ENCODE measurements around the gene THADA. TPM values are rescaled to one million over a fixed set of nuclear protein-coding genes. Genes with fewer than 3 reads are reported as not detected.

THADA gene
- total and polyA plus RNA-seq, 2 donors (not counting 1 experiment from before 2014, with no cell fraction given) = 9.2 to 36.2 TPM

DNA sequence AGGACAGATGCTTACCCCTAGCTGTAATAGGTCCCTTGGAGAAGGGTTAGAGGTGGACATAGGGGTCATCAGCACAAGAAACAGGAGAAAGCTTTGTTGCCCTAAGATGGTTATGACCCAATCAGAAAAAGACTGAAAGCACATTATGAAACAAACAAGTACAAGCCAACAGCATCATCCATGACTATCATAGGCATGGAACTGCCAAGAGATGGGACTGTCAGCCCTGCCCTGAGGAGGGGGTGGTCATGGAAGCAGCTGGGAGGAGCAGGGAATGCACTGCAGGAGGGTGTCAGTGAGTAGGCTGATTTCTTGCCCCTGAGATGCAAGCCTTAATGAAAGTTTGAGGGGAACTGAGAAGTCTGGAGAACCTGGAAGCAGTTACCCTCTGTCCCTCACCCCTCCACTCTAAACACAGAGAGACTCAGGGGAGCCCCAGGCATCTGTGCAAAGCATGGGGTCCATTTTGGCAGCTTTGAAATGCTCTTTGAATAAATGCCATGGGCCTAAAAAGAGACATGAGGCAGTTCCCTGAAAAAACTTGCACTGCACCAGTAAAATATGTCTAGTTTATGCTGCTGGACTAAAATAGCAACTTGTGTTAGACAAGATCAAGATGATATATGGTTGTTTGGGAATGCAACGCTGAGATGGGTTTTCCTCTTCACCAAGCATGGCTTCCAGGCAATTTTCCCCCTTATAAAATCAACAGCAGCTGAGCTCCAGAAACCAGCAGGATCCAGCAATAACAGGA is 246.8 kb downstream of the THADA start:
- H3K27ac ChIP-seq (ENCODE audit: insufficient read depth, low read length) = peak overlapping the region; percentile 33
- H3K9ac ChIP-seq (ENCODE audit: insufficient read depth, low read length) = no peak overlapping the region
- no peaks in the 10 kb centered on the region for H3K36me3 ChIP-seq (ENCODE audit: control insufficient read depth, insufficient read depth, low read length)
- no peaks in the 10 kb centered on the region for H3K9me3 ChIP-seq (ENCODE audit: control insufficient read depth, insufficient read depth, low read depth, low read length)
- peak; percentile 58 to 72 for DNase-seq (ENCODE audit: low read depth in 2 of 2)
- no peak overlapping the region for H3K4me3 ChIP-seq (replicated peaks in 1 of 4; ENCODE audit: control extremely low read depth in 1 of 4, insufficient read depth in 1 of 4, low read depth in 3 of 4, low read length in 4 of 4)
- H3K79me2 ChIP-seq (ENCODE audit: control insufficient read depth, insufficient read depth, low read length) = no peaks in the 10 kb centered on the region
- TF ChIP-seq EZH2 (IDR thresholded peaks at IDR 0.05; ENCODE audit: low read length, missing control alignments) = no peak
- TF ChIP-seq, protein P1, sequence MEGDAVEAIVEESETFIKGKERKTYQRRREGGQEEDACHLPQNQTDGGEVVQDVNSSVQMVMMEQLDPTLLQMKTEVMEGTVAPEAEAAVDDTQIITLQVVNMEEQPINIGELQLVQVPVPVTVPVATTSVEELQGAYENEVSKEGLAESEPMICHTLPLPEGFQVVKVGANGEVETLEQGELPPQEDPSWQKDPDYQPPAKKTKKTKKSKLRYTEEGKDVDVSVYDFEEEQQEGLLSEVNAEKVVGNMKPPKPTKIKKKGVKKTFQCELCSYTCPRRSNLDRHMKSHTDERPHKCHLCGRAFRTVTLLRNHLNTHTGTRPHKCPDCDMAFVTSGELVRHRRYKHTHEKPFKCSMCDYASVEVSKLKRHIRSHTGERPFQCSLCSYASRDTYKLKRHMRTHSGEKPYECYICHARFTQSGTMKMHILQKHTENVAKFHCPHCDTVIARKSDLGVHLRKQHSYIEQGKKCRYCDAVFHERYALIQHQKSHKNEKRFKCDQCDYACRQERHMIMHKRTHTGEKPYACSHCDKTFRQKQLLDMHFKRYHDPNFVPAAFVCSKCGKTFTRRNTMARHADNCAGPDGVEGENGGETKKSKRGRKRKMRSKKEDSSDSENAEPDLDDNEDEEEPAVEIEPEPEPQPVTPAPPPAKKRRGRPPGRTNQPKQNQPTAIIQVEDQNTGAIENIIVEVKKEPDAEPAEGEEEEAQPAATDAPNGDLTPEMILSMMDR (conservative IDR thresholded peaks at IDR 0.05 in 1 of 2, IDR thresholded peaks at IDR 0.05 in 1 of 2; ENCODE audit: low read depth in 1 of 2, low read length in 2 of 2) = no peak
- H3K4me1 ChIP-seq (ENCODE audit: control insufficient read depth, extremely low read depth, insufficient read depth, low read length) = peaks cover 13% of the 10 kb centered on the region
- no peaks in the 10 kb centered on the region for H4K20me1 ChIP-seq (ENCODE audit: control insufficient read depth, extremely low read depth, insufficient read depth, low read length)
- no peaks in the 10 kb centered on the region for H3K27me3 ChIP-seq (ENCODE audit: control insufficient read depth, insufficient read depth, low read length)
- H3K4me2 ChIP-seq (ENCODE audit: extremely low read depth, insufficient read depth, low read length) = peak overlapping the region; percentile 41
- H2AFZ ChIP-seq (ENCODE audit: low read length) = no peak overlapping the region

- H3K9ac ChIP-seq (ENCODE audit: insufficient read depth, low read length) = no peak overlapping the region
- peaks cover 15% of the 10 kb centered on the region for H3K4me1 ChIP-seq (ENCODE audit: control insufficient read depth, extremely low read depth, insufficient read depth, low read length)
- H4K20me1 ChIP-seq (ENCODE audit: control insufficient read depth, extremely low read depth, insufficient read depth, low read length) = no peaks in the 10 kb centered on the region
- DNase-seq (ENCODE audit: low read depth in 2 of 2) = no peak
- H3K27me3 ChIP-seq (ENCODE audit: control insufficient read depth, insufficient read depth, low read length) = no peaks in the 10 kb centered on the region
- H3K79me2 ChIP-seq (ENCODE audit: control insufficient read depth, insufficient read depth, low read length) = no peaks in the 10 kb centered on the region
- H3K4me3 ChIP-seq (replicated peaks in 1 of 4; ENCODE audit: control extremely low read depth in 1 of 4, insufficient read depth in 1 of 4, low read depth in 3 of 4, low read length in 4 of 4) = no peak overlapping the region
- no peak overlapping the region for H3K4me2 ChIP-seq (ENCODE audit: extremely low read depth, insufficient read depth, low read length)
- H2AFZ ChIP-seq (ENCODE audit: low read length) = no peak overlapping the region
- H3K27ac ChIP-seq (ENCODE audit: insufficient read depth, low read length) = no peak overlapping the region
- TF ChIP-seq EZH2 (IDR thresholded peaks at IDR 0.05; ENCODE audit: low read length, missing control alignments) = no peak
- TF ChIP-seq, protein P1 (conservative IDR thresholded peaks at IDR 0.05 in 1 of 2, IDR thresholded peaks at IDR 0.05 in 1 of 2; ENCODE audit: low read depth in 1 of 2, low read length in 2 of 2) = no peak
- H3K9me3 ChIP-seq (ENCODE audit: control insufficient read depth, insufficient read depth, low read depth, low read length) = no peaks in the 10 kb centered on the region
- no peaks in the 10 kb centered on the region for H3K36me3 ChIP-seq (ENCODE audit: control insufficient read depth, insufficient read depth, low read length)
These were observed 248.1 kb downstream of the THADA start for GRCh38 chr2:43347746-43348145.

DNA sequence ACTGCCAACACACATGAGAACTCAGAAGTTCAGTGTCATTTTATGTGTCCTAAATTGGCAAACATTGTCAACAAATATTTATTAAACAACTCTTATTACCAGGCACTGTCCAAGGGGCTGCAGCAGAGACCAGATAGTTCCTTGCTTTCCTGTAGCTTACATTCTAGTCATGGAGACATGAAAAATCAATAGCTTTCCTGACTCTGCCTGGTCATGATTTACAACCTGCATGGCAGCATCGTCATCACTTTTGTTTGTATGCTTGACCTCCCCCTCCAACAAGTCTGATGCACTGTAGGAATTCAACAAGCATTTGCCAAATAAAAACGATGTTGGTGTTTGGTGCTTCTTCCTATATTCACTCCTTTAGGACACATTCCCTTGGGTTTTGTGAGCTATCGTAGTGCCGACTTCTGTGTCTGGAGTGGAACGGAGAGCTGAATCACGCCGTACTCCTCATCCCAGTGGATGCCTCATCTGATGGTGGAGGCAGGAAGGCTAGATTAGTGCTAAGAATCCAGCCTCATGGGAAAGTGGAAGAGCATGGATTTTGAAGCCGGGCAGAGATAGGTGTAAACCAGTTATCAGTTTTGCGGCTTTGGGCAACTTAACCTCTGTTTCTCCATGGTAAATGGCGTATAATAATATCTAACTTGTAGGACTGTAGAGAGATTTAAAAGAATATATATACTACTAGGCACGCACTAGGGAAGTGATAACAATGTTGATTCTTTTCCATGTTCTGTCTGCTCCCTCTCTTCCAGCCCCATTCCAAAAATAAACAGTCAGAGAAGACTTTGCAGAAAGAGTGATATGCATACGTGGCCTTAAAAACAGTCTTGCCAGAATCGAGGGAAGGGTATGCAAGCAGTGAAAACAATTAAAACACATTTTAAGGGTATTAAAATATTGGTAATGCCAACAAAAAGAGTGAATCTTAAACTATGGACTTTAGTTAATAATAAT is 249.0 kb downstream of the THADA start:
- no peak overlapping the region for H3K9ac ChIP-seq (ENCODE audit: insufficient read depth, low read length)
- peaks cover 15% of the 10 kb centered on the region for H3K4me1 ChIP-seq (ENCODE audit: control insufficient read depth, extremely low read depth, insufficient read depth, low read length)
- H4K20me1 ChIP-seq (ENCODE audit: control insufficient read depth, extremely low read depth, insufficient read depth, low read length) = no peaks in the 10 kb centered on the region
- no peak overlapping the region for H3K4me2 ChIP-seq (ENCODE audit: extremely low read depth, insufficient read depth, low read length)
- H3K36me3 ChIP-seq (ENCODE audit: control insufficient read depth, insufficient read depth, low read length) = no peaks in the 10 kb centered on the region
- H3K27ac ChIP-seq (ENCODE audit: insufficient read depth, low read length) = no peak overlapping the region
- no peak overlapping the region for H2AFZ ChIP-seq (ENCODE audit: low read length)
- no peaks in the 10 kb centered on the region for H3K9me3 ChIP-seq (ENCODE audit: control insufficient read depth, insufficient read depth, low read depth, low read length)
- TF ChIP-seq EZH2 (IDR thresholded peaks at IDR 0.05; ENCODE audit: low read length, missing control alignments) = no peak
- TF ChIP-seq, protein P1 (conservative IDR thresholded peaks at IDR 0.05 in 1 of 2, IDR thresholded peaks at IDR 0.05 in 1 of 2; ENCODE audit: low read depth in 1 of 2, low read length in 2 of 2) = no peak
- no peak for DNase-seq (ENCODE audit: low read depth in 2 of 2)
- H3K4me3 ChIP-seq (replicated peaks in 1 of 4; ENCODE audit: control extremely low read depth in 1 of 4, insufficient read depth in 1 of 4, low read depth in 3 of 4, low read length in 4 of 4) = no peak overlapping the region
- H3K27me3 ChIP-seq (ENCODE audit: control insufficient read depth, insufficient read depth, low read length) = no peaks in the 10 kb centered on the region
- H3K79me2 ChIP-seq (ENCODE audit: control insufficient read depth, insufficient read depth, low read length) = no peaks in the 10 kb centered on the region
